HG03280 (cell line): ENCODE measurements around the gene MRC2.

ENCODE experiments used
- ATAC-seq: cut with Tn5 transposase; IDR thresholded peaks from one replicate; pipeline ENCODE4 v1.9.1; 2021; ENCODE audit warnings: mild to moderate bottlenecking, moderate library complexity; ENCODE audit not compliant: unreplicated experiment

MRC2 gene

DNA sequence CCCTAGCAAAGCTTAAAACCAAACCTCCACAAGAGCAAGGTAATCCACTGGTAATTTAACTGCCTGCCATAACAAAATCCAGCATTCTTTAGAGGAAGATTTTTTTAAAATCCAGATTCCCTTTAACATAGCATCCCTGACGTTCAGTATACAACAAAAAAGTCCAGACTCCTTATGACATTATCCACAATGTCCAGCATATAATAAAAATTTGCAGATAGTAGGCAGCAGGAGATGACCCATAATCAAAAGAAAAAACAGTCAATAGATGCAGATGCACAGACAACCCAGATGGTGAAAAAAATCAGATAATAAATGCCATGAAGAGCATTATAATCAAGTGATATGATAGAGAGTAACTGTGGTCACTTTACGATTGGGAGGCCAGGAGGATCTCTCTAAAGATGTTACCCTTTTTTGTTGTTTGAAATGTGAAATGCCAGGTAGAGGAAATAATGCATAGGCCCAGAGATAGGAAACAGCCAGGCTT lies 33.2 kb downstream of the MRC2 start:
- no peak for ATAC-seq

DNA sequence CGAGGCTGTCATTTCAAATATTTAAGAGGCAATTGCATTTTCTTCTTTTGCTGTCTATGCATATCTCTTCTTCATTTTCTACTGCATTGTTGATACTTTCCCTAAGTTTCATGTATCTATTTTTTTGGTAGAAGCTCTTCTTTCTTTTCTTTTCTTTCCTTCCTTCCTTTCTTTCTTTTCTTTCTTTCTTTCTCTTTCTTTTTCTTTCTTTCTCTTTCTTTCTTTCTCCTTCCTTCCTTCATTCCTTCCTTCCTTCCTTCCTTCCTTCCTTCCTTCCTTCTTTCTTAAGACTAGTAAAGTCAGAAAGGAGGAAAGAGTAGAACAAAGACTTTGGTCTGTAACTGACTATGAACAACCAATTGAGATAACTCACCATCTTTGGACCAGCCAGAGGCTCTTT lies 33.9 kb downstream of the MRC2 start:
- ATAC-seq: no peak

DNA sequence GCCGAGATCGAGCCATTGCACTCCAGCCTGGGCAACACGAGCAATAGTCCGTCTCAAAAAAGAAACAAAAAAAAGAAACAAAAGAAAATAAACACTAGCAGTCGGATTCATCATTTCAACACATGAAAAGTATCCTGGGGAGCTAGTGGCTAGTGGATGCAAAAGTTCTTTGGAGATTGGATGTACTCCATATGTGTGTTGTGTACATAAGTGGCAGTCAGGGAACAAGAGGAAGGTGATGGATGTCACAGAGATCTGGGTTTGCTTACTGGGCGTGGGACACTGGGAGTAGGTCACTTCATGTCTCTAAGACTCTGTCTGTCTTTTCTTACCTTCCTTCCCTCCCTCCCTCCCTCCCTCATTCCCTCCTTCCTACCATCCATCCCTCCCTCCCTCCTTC lies 35.4 kb downstream of the MRC2 start:
- ATAC-seq: no peak

DNA sequence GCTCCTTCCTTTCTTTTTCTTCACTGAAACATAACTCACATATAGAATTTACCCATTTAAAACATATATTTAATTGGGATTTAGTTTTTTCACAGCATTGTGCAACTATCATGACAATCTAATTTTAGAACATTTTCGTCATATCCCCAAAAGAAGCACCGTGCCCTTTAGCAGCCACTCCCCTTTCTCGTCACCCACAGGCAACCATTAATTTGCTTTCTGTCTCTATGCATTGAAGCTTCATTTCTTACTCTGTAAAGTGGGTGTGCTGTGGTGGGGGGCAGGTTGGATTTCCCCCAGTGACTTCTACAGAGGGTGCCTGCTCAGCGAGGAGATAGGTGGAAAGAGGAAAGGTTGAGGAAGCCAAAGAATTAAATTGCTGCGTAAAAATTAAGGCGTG lies 35.8 kb downstream of the MRC2 start:
- no peak for ATAC-seq

DNA sequence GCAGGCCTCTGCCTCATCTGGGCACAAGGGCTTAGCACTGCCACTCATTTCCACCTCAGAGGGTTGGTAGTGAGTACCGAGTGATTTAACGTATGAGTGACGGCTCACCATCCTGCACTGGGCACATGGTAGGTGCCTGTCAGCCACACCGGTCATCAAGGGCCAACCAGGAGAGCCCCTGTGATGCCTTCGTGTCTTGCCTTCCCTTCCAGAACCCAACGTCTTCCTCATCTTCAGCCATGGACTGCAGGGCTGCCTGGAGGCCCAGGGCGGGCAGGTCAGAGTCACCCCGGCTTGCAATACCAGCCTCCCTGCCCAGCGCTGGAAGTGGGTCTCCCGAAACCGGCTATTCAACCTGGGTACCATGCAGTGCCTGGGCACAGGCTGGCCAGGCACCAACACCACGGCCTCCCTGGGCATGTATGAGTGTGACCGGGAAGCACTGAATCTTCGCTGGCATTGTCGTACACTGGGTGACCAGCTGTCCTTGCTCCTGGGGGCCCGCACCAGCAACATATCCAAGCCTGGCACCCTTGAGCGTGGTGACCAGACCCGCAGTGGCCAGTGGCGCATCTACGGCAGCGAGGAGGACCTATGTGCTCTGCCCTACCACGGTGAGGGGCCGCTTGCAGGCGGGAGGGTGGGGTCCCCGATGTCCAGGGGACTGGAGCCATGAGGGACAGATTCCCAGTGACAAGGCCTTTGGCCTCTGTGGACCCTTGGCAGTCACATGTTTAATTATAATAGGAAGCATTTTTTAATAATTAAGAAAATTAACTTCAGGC lies 37.1 kb downstream of the MRC2 start:
- no peak for ATAC-seq

DNA sequence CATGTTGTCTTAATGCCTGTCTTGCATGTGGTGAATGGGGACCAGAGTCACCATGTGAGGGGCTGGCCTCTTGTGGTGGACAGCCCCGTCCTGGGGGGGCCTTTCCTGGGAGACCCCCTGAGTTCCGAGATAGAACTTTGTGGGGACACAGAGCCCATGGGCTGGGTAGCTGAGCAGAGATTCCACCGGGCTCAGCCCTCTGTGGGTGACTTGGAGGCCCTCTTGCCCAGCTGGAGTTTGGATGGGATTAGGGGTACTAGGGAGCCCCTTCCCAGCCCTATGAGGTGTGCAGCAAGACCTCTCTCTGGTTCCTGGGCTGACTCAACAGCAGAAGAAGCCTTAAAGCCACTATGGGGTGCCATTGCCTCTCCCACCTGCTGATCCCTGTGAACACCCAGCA lies 38.1 kb downstream of the MRC2 start:
- no peak for ATAC-seq

DNA sequence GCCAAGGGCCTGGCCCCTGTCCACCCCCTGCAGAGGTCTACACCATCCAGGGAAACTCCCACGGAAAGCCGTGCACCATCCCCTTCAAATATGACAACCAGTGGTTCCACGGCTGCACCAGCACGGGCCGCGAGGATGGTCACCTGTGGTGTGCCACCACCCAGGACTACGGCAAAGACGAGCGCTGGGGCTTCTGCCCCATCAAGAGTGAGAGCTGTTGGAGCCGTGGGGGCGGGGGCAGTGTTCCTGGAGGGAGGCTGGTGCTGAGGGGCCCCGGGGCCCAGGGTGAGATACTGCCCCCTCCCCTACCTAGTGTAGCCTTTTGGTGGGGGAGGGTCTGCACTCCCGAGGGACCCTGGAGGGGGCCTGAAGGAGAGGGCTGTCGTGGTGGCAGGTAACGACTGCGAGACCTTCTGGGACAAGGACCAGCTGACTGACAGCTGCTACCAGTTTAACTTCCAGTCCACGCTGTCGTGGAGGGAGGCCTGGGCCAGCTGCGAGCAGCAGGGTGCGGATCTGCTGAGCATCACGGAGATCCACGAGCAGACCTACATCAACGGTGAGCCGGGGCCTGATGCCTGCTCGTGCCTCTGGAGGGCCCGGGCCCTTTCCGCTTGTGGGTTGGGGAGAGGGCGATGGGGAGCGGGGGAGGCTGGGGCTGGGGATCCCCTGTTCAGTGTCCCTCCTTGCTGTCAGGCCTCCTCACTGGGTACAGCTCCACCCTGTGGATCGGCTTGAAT lies 38.8 kb downstream of the MRC2 start:
- no peak for ATAC-seq

DNA sequence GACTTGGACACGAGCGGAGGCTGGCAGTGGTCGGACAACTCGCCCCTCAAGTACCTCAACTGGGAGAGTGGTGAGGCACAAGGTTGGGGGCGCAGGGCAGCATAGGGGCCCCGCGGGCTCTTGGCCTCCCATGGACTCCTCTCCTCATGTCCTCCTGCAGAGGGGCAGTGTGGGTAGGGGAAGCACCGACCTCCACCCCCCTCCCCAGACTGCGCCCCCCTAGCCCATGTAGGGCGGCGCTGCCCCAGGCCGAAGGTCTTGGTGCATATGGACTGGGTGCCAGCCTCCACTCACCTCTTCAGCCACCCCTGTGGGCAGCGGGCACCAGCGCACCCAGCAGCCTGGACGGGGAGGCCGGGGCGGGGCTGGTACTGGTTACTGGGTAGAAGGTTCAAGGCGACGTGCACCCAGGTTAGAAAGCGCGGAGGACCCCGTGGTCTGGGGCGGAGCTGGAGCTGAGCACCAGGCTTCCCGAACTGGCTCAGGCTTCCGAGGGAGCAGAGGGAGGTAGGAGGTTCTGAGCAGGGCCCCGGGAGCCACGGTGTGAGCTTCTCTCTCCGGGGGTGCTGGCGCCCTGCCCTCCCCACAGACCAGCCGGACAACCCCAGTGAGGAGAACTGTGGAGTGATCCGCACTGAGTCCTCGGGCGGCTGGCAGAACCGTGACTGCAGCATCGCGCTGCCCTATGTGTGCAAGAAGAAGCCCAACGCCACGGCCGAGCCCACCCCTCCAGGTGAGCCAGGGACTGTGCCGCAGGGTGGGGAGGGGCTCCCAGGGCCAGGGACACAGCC lies 39.5 kb downstream of the MRC2 start:
- ATAC-seq: no peak

DNA sequence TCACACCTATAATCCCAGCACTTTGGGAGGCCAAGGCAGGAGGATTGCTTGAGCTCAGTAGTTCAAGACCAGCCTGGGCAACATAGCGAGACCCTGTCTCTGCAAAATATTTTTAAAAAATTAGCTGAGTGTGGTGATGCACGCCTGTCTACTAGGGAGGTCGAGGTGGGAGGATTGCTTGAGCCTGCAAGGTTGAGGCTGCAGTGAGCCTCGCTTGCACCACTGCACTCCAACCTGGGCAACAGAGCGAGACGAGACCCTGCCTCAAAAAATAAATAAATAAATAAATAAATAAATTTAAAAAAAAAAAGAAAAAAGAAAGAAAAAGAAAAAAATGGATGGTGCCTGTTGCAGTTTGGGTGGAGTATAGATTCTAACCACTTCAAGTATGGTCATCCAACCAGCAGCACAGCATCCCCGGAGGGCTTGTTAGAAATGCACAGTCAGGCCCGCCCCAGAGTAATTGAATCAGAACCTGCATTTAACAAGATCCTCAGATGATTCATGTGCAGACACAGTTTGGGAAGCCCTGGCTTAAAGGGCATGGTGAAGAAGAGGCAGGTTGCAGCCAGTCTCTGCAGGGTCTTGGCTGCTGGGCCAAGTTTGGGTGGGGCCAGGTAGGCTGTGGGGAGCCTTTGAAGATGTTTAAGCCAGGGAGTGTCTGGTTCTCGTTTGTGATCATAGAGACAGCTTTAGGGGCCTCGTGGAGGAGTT lies 40.8 kb downstream of the MRC2 start:
- ATAC-seq: no peak

DNA sequence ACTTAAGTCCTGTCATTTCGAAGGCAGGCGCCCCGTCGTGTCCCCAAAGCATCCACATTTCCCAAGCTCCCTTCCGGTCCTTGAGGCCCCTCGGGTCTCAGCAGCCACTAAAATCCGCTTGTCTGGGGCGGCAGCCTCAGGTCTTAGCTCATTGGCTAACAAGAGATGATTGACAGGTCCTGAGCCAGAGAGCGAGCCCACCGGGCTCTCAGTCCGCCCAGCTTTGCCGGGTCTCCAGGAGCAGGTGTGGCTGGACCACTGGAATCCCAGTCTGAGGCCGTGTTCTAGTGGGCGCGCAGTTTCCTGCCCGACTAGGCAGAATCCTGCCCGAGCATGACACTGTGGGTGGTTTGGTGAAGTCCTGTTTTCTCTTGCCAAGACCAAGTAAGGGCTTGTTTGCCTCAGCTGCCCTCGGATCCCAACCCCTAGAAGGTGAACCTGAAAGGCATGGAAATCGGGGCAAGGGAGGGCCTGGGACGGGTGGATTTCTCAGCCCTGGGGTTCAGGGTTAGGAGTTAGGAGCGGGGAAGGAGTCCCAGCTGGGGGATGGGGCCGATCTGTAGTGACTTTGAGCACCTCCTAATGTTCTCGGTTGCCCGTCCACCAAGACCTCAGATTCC lies 42.8 kb downstream of the MRC2 start:
- no peak for ATAC-seq

DNA sequence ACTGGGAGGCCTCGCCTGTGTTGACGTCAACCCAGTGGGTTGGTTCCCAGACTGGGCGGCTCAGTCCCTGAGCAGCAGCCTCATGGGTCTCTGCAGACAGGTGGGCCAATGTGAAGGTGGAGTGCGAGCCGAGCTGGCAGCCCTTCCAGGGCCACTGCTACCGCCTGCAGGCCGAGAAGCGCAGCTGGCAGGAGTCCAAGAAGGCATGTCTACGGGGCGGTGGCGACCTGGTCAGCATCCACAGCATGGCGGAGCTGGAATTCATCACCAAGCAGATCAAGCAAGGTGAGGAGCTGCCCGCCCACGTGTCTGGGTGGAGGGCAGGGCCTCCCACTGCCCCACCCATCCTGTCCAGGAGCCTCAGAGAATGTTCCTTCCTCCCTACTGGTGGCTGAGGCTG lies 44.1 kb downstream of the MRC2 start:
- no peak for ATAC-seq

DNA sequence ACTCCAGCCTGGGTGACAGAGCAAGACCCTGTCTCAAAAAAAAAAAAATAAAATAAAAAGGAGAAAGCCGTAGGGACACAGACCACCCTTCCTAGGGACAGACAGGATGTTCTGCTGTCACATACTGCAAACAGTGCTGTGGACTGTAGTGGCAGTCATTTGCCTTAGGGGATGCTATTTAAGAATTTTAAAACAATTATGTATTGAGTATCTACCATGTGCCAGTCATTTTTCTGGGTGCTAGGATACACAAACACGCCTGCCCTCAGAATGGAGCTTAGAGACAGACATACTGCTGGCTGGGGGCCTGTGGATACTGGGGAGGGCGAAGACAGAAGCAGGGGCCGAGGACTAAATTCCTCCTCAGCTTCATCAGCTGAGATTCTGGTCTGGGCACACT lies 45.5 kb downstream of the MRC2 start:
- ATAC-seq: no peak

DNA sequence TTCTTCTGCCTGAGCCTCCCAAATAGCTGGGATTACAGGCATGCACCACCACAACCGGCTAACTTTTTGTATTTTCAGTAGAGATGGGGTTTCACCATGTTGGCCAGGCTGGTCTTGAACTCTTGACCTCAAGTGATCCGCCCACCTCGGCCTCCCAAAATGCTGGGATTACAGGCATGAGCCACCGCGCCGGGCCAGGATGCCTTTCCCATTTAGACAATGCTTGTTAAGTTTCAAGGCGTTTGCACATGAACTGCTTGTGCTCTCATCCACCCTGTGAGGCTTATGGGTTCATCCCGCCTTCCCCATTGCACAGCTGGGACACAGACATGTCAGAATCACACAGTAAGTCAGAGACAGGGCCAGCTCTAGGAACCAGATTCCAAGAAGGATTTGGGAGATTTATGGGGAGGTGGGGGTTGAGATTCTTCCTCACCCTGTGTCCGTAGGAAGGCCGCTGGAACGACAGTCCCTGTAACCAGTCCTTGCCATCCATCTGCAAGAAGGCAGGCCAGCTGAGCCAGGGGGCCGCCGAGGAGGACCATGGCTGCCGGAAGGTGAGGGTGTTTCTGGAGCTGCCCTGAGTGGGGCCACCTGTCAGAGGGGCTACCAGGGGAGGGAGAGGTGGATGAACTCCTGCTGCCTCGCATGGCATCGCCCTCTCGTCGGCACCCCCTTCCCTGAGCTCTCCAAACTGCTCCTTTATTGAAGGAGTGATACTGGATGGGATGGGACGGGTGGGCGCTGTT lies 46.3 kb downstream of the MRC2 start:
- ATAC-seq: no peak

DNA sequence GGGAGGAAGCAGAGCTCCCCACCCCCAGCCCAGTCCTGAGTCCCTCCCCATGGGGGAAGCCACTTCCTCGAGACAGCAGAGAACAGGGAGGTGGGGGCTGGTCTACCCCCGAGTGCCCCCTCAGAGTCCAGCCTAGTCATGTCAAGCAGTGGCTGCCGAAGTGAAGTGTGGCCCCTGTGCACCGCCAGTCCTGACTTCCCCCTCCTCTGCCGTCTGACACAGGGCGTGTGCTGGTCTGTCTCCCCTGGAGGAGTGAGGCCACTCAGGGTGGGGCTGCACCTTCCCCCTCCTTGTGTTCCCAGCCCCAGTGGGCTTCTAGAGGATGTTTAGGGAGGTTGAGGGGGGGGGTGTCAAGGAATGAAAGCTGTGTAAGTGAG lies 46.9 kb downstream of the MRC2 start:
- ATAC-seq: no peak

DNA sequence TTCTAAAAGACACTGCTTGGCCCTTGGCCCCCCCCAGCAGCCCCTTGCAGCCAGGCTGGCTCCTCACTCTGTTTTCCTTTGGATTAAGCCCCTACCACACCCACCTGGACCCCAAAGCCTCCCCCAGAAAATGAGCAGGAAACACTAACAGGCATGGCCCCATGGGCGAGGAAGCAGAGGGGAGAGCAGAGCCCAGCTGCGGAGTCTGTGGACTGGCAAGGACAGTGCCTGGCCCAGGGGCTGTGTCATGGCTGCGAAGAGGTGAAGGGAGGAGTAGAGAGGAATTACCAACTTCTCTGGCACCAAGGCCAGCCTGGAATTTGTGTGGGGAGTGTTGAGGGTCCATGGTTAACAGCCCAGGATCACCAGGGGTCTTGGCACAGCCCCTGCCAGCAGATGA lies 47.4 kb downstream of the MRC2 start:
- ATAC-seq: no peak

DNA sequence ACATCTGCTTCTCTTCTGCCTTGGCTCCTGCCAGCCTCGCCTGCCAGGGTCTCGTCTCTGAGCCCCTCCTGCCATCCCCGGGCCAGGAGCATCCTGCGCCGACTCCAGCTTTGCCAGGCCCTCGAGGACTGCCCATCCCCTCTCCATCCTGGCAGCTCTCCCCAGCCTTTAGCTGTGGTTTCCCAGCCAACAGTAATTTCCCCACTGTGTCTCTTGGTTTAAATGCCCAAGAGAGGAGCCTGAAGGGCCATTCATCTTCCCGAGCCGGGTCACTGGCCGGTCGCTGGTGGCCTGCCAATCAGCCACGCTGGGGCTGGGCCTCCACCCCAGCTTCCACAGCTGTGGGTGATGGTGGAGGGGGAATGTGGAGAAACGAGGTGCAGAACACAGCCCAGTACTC lies 47.8 kb downstream of the MRC2 start:
- ATAC-seq: no peak

DNA sequence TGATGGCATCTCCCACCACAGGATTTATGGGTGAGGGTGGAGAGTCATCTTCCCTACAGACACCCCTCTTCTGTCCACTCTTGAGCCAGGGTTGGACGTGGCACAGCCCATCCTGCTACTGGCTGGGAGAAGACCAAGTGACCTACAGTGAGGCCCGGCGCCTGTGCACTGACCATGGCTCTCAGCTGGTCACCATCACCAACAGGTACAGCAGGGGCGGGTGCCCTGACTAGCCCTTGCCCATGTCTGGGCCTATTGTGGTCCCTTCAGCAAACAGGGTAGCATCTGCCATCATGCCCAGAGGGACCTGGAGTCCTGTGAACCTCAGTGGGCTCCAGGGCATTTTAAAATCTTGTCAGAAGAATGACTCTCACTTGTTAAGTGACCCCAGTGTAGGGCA lies 48.2 kb downstream of the MRC2 start:
- ATAC-seq: no peak

DNA sequence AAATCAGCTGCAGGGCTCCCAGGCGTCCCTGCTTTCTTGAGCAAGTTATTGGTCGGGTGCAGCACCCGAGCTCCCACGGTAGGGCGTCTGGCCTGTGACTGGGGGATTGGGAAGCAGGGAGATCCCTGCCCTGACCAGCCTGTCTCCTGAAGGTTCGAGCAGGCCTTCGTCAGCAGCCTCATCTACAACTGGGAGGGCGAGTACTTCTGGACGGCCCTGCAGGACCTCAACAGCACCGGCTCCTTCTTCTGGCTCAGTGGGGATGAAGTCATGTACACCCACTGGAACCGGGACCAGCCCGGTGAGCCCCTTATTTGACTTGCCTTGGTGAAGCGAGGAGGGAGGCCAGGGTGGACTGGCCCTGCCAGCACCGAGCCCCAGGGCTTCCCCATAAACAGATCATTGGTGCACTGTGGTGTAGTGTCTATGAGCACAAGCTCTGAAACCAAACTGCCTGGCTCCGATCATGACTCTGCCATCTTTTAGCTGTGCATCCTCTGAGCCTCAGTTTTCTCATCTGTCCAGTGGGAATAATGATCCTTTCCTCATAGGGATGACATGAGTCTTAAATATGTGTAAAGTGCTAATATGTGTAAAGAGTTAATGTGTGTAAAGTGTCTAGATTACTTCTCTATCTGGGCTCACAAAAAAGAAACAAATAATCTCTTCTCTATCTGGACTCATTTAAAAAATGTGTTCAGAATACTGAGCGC lies 48.9 kb downstream of the MRC2 start:
- ATAC-seq: no peak

DNA sequence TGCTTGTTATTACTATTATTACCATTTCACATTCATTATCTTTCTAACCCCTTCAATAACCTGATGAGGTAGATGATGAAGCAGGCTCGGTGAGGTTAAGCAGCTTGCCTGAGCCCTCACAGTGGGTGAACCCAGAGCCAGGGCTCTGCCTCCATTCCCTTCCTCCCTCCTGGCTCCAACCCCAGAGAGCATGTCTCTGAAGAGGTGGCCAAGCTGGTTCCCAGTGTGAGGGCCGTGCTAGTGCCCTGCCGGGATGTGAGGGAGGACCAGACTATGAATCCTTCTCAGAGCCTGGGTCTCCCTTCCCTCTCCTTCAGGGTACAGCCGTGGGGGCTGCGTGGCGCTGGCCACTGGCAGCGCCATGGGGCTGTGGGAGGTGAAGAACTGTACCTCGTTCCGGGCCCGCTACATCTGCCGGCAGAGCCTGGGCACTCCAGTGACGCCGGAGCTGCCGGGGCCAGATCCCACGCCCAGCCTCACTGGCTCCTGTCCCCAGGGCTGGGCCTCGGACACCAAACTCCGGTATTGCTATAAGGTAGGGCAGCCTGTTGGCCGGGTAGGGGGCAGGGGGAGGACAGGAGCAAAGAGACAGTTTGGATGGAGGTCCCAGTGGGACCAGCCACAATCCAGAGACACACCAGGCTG lies 49.6 kb downstream of the MRC2 start:
- ATAC-seq: no peak
